CD4-positive, alpha-beta T cell treated with Interferon gamma for 1 hour (primary cell): Measurements from ENCODE around the gene PRODH.
"Not testable (repeated sequence)": the region's sequence is repeated elsewhere in the genome, so short reads cannot be mapped to it uniquely, and the experiment has no call there.

ENCODE experiments used
- DNase-seq: peaks from one replicate; pipeline ENCODE4 v3.0.0-alpha.2; 2020

The PRODH gene

GRCh38 chr22:18935889-18936529 lies at the start of gene PRODH:
Gene PRODH, minus strand, starts transcription at chr22:18936293. Its CDS starts 6 bp downstream, at chr22:18936287.
- DNase-seq, result no peak

GRCh38 chr22:18985780-18986179 lies 49.7 kb upstream of the PRODH start:
- DNase-seq, result no peak

- no peak for DNase-seq
These were observed 48.5 kb upstream of the PRODH start for GRCh38 chr22:18984564-18984963.

GRCh38 chr22:18983120-18983651 lies 47.1 kb upstream of the PRODH start:
- DNase-seq, result no peak

- no peak for DNase-seq
These were observed 44.7 kb upstream of the PRODH start for GRCh38 chr22:18980829-18981228.

GRCh38 chr22:18979957-18980356 lies 43.9 kb upstream of the PRODH start:
- DNase-seq, result no peak

- DNase-seq, result no peak
These were observed 42.4 kb upstream of the PRODH start for GRCh38 chr22:18978506-18978905.

- DNase-seq, result no peak
These were observed 41.8 kb upstream of the PRODH start for GRCh38 chr22:18977824-18978425.

GRCh38 chr22:18976197-18976751 lies 40.2 kb upstream of the PRODH start:
- no peak for DNase-seq

GRCh38 chr22:18975434-18976196 lies 39.5 kb upstream of the PRODH start:
- DNase-seq, result no peak

GRCh38 chr22:18974477-18975180 lies 38.5 kb upstream of the PRODH start:
- no peak for DNase-seq

- DNase-seq, result no peak
These were observed 37.4 kb upstream of the PRODH start for GRCh38 chr22:18973264-18974031.

- not testable (repeated sequence) for DNase-seq
These were observed 36.5 kb upstream of the PRODH start for GRCh38 chr22:18972591-18972990.

- DNase-seq, result not testable (repeated sequence)
These were observed 35.9 kb upstream of the PRODH start for GRCh38 chr22:18972029-18972428.

GRCh38 chr22:18971321-18971751 lies 35.2 kb upstream of the PRODH start:
- no peak for DNase-seq

GRCh38 chr22:18970948-18971315 lies 34.8 kb upstream of the PRODH start:
- DNase-seq, result no peak

- DNase-seq, result no peak
These were observed 34.3 kb upstream of the PRODH start for GRCh38 chr22:18970176-18970947.

- DNase-seq, result not testable (repeated sequence)
These were observed 33.3 kb upstream of the PRODH start for GRCh38 chr22:18969158-18969942.

- DNase-seq, result no peak
These were observed 32.1 kb upstream of the PRODH start for GRCh38 chr22:18968011-18968749.
